C4-2B (cell line): Measurements from ENCODE around the gene SLC6A17.

ENCODE experiments used
- CTCF ChIP-seq: fragments of 450-650 bp; conservative IDR thresholded peaks from 2 replicates; pipeline ENCODE4 v1.5.1; 2017; ENCODE audit warnings: mild to moderate bottlenecking
- ZFX ChIP-seq: fragments of 450-650 bp; IDR thresholded peaks from 2 replicates; pipeline ENCODE4 v1.6.1; 2017

- TF ChIP-seq CTCF (no peak), ZFX (no peak)
Observed at GRCh38 chr1:110186558-110186957, 36.3 kb downstream of the SLC6A17 start.
